Measurements from ENCODE around the gene TOP3B.
A peak's percentile ranks its signal among the peaks of the same experiment; 100 is the strongest.

Gene TOP3B

DNA sequence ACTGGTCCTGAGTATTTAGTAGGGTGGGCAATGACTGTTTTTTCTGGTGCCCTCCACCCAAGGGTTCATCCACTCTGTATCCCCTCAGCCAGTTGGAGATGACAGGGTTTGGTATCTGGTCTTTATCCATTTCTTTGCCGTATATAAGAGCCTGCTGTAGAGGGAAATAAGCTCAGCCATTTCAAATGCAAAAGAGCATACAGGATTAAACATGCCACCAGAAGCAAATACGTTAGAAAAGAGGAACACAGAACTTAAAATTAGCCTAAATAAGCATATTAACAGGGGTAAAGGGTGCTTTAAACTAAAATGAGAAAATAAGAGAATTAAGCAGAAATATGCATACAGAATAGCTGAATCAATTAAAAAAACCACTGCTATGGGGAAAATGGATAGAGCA, 27.8 kb upstream of the TOP3B start:
- no peak for DNase-seq

DNA sequence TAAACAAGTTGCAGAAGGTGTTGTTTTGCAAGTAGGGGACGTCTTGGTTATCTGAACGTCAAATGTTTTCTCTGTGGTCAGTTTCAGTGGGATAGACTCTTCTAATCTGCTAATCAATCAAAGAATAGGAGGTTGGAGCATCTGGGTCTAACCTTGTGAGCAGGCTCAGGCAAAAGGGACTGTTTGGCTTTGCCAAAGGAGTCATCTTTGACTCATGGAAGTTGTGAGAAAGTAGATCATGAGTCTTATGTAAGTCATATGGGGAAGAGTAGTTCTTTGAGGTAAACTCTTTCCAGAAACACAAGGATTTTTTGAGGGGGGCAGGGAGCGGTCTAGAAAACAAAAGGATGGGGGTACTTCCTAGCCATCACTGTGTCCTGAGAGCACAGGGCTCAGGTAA, 27.1 kb upstream of the TOP3B start:
- no peak for DNase-seq

DNA sequence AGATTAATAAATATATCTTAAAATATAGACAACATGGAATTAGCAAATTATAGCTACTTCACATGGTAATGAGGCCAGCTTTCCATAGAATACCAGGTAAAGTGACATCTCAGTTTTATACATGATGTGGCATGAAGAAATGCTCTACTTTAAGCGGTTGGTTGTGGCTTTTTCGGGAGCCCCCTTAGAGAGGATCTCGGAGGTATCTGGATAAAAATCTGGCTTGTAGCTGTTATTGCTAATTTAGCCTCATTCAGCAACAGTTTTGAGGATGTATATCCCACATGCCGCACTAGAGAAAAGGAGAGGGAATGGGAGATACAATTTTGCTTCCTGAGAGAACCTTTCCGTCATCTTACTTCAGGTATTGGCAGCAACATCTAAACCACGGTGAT, 24.0 kb upstream of the TOP3B start:
- DNase-seq, result no peak

DNA sequence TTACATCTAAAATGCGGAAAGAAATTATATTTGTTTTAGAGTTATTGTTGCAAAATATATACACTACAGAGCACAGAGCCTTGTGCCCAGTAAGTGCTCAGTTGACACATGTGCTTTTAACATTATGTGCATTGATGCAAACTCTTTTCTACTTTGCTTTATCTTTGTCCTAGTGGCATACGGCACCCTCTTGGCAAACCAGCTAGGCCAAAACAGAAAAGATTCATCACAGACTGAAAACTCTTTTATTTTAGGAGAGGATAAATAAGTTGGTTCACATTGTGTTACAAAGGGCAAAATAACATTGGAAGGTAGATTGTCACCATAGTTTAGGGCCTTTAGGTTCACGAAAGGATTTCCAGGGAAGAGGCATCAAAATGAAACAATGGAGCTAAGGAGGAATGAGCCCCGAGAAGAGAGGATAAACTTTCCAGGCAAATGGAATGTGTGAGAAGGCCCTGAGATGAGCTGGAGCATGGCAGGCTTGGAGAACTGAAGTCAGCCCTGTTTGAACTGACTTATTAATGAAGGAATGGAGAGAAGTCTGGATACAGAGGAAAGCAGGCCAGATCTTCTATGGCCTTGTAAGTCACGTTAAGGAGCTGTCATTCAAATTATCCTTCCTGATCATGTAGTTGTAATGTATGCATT, 23.5 kb upstream of the TOP3B start:
- DNase-seq, result no peak

DNA sequence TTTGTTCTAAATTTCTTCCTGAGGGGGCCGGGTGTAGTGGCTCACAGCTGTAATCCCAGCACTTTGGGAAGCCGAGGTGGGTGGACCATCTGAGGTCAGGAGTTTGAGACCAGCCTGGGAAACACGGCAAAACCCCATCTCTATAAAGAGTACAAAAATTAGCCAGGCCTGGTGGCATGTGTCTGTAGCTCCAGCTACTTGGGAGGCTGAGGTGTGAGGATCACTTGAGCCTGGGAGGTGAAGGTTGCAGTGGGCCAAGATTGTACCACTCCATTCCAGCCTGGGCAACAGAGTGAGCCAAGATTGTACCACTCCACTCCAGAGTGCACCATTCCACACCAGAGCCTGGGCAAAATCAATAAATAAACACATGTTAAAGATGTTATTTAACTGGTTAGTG, 20.6 kb upstream of the TOP3B start:
- DNase-seq, result no peak

DNA sequence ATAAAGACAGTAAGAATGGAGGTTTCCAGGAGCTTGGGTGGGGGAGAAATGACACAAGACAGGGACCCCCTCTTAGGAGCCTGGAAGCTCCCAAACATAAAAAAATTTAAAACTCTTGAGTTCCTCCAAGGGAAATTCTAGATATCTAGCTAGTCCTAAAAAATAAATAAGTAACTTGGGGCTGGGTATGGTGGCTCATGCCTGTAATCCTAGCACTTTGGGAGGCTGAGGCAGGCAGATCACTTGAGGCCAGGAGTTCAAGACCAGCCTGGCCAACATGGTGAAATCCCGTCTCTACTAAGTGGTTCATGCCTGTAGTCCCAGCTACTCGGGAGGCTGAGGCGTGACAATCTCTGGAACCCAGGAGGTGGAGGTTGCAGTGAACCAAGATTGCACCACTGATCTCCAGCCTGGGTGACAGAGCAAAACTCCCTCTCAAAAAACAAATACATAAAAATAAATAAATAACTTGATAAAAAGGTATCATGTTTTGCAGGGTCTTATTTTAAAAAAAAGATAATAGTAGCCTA, 20.0 kb upstream of the TOP3B start:
- DNase-seq, result no peak

DNA sequence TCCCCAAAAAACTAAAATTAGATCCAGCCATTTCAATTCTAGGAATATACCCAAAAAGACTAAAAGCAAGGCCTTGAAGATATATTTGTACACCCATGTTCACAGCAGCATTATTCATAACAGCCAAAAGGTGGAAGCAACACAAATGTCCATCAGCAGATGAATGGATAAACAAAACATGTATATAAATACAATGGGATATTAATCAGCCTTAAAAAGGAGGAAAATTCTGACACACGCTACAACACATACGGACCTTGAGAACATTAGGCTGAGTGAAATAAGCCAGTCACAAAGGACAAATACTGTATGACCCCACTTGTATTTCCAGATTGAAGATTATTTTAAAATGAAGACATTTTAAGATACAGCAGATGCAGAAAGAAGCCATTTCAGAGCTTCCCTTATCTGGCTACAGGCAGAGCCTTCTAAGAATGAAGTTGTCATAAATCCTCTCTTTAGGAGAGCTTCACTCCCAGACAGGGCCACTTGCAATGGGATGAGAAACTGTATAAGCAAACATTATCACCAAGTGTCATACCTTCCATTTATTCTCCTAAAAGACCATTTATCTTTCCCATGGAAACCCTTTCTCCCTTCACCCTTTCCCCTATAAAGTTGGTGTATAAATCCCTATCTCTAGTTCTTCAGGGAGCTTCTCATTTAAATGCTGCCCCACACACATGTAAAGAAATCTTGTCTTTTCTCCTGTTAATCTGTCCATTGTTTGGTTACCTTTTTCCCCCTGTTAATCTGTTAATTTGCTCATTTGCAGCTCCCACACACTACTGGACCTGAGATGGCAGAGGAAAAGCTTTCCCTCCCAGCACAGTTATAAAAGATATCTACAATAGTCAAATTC, 19.3 kb upstream of the TOP3B start:
- DNase-seq, result no peak

DNA sequence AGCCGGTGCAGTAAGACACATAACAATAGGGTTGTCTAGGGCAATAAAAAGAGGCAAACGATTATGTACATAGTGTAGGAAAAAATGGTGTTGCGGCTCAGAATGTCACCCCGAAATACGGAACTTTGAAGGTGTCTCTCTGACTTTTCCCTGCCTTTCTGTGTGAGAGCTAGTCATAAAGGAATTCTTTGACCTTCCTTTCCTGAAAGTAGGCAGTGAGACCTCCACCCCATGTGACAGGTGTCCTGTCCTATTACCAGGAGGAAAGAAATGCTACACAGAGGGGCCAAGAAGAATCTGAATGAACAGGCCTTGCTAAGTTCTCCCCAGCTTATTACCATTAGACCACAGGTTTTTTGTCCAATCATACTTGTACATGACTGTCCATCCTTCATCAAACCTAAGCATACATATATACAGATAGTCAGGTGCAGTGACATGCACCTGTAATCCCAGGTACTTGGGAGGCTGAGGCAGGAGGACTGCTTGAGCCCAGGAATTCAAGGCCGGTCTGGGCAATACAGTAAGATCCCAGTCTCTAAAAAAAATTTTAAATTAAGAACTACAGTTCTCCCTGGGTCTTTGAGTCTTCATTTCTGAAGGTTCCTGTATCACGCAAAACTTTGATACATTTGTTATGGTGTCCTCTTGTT, 16.1 kb upstream of the TOP3B start:
- DNase-seq, result no peak

DNA sequence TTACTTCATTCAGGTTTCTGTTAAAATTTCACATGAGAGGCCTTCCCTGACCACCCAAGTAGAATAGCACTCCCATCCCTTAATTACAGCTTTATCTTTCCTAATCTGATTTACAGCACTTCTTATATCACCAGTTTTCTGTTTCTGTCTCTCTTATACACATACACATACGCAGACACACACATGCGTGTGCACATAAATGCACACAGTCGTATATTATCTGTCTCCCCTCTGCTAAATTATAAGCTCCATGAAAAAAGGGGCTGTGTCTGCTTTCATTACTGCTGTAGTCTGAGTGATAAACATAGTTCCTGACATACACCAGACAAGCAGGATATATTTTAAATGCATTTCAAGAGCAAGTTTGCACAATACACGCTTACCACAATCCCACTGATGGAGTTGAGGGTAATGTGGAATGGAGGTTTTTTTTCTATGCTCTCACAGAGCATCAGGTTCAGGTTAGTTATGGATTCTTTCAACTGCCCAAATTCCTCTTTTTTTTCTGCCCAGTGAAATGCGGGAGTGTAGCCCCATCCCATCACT, 13.7 kb upstream of the TOP3B start:
- no peak for DNase-seq

DNA sequence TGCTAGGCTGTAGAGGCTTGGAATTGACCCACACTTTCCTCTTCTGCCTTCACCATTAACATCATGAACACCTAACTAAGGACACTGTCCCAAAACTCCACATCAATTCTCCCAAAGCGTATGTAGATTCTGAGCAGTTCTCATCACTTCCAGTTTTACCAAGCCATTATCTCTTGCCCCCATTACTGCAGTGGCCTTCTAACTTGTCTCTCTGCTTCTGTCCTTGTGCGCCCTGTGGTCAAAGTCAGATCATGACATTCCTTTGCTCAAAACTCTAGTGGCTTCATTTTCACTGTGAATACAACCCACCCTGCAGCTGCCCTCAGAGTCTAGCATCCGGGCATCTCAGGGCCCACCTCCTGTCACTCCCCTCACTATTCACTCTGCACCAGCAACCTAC, 13.1 kb upstream of the TOP3B start:
- DNase-seq, result no peak

DNA sequence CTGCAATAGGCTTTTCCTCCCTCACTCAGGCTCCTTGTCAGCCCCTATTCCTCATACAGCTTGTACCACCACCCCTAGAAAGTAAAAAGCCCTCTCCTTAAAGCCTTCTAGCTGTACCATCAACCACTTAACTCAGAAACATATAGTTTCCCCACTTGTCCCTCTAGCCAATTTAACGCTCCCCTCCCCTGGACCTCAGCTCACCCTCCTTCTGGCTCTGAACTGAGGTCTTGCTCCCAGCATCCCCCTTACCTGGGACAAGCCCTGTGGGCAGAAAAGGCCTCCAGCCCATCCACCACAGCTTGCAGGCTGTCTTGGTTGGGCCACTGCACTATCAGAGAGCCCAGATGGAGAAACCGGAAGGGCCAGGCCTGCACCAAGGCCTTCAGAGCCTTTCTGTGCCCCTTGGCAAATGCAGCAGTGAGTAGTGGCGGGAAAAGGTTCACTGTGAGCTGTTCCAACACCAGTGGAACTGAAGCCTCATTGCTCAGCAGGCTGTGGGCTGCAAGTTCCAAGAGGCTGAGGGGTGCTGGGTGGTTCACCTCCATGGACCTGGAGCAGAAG, 12.4 kb upstream of the TOP3B start:
- DNase-seq, result no peak

DNA sequence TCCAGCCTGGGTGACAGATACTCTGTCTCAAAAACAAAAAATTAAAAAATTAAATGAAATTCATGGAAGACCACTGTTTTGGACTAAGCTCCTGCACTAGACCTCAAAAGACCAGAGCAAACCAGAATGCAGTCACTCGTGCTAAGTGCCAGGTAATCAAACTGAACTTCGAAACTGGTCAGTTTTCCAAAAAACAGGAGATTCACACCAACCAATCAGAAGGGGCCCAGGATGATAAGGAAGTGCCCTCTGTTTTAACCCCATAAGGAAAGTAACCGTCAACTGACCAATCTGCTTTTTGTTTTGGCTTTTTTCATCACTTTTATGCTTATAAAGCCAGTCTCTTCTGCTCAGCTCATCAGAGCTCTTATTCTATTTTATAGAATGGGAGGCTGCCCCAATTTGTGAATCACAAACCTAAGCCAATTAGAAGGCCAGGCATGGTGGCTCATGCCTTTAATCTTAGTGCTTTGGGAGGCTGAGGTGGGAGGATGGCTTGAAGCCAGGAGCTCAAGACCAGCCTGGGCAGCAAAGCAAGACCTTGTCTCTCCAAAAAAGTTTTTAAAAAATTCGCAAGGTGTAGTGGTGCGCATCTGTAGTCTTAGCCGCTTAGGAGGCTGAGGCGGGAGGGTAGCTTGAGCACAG, 10.1 kb upstream of the TOP3B start:
- DNase-seq, result no peak

DNA sequence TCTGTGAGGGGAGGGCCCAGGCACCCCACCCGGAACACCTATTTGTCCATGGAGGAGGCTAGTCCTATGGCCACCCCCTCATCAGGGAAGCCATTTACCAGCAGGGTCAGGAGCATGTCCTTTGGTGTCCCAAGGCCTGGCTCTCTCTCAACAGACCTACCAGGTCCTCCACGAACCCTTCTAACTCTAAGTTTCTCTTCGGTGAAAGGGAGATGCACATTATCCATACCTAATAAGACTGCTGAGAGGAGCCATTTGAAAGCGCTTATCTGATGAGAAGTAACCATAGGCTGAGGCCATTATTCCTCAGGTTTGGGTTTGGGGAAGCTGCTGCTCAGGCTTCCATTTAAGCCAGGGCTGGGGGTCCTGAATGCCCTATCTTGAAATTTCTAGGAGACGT, 9.2 kb upstream of the TOP3B start:
- DNase-seq, result no peak

DNA sequence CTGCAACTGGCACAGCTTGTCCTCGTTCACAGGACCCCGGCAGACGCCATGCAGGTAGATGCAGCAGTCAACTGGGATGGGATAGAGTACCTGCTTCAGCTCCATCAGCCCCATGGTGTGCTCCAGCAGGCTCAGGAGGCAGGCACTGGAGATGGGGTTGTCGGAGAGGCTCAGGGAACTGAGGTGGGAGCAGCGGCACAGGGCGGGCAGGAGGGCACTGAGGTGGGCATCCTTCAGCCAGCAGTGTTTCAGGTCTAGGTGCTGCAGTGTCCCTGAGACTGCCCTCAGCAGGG, 8.7 kb upstream of the TOP3B start:
- no peak for DNase-seq

DNA sequence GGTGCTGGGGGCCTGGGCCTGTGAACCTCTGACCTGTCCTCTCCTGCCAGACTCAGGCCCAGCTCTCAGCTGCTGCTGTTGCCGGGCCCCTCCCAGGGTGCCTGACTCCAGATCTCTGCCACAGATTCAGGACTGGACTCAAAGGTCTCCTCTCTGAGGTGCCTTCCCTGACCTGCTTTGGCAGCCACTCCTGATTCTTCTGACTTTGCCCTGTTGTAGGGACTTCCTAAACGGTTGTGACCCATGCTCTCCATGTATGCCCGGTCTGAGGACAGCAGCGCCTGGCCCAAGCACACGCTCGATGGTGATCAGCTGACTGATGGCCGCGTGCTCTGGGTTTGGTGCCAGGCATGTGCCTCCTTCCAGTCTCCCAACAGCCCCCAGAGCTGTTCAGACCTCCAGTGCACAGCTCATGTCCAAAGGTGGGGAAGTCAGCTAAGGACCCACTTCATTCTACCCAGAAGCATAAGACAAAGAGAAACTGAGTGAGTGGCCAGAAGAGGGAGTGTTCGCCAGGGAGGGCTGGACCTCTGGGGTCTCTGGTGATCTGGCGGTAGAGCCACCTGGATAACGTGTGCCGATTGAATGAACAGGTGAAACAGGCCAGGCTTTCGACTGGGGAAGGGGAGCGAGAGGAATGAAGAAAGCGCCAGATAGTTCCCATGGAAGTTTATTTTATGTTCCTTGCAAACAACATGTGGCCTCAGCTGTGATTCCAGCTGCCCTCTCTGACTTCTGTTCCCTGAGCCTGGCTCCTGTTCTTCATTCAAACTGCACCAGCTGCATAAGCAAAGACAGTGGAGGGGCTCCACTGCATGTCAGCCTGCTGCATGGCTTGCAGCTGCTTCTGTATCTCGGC, 8.1 kb upstream of the TOP3B start:
- DNase-seq, result no peak

DNA sequence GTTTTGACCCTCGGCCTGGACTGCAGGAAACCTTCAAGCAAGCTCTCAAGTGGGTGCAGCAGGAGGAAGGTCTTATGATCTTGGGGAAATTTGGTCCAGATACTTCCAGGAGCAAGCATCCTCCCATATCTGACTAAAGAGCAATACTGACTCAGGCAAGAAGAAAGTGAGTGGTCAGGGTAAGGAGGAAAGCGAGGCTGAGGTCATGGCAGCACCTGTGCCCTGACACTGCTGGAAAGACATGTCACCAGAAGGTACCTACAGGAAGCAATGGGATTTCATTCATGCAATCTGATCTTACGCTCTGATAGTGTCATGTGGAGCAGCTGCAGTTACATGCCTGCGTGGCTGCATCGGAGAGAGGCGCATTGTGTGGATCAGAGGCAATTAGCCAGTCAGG, 6.5 kb upstream of the TOP3B start:
- no peak for DNase-seq

DNA sequence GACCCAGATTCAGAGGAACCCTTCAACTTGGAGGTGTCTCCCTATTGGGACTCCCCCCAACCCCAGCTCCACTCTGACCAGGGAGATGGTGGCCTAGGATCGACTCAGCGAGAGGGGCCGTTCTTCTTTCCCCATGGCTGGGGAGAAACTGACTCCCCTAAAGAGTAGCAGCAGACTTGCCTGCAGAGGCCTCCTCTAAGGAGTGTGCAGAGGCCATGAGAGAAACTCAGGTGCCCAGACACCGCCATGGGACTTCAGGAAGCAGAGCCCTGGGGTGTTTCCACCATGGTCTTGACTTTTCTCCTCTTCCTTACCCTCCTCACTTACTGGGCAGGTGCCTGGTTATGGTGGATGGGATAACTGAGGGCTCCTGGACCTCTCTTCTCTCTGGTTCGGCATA, 2.6 kb upstream of the TOP3B start:
- no peak for DNase-seq

DNA sequence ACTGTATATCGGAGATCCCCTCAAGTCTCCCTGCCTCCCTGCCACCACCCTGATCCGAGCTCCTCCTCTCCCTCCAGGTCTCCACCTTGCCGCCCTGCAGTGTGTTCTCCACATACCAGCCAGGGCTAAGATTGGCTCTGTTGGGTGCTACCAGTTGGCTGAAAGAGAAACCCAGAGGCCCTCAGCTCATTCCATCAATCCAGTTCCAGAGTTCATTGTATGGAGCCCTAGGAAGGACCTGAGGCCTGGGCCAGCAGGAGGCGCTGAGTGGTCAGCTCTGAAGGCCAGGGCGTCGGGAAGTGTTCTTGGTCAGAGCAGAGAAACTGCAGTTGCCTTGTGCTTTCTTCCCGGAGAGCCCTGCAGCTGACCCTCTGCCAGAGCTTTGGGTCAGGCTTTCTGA, 2.2 kb upstream of the TOP3B start:
- DNase-seq, result peak in 1 of 2 experiments; percentile 14

DNA sequence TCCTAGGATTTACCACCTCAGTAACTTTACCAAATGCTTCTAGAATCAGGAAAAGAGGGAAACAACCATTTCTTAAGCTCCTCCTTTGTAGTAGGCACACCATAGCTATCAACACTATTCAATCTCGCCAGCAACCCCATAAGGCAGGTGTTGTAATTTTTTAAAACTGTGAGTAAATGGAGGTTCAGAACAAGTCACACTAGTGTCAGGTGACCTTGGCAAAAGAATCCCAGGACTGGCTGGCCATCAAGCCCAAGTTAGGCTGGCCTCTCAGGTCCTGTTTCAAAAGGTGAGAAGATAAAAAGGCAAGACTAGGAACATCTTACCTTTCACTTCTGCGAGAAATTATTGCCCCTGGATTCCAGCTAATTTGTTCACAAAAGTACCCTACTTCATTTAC, 713 bp downstream of the TOP3B start:
- no peak for DNase-seq

DNA sequence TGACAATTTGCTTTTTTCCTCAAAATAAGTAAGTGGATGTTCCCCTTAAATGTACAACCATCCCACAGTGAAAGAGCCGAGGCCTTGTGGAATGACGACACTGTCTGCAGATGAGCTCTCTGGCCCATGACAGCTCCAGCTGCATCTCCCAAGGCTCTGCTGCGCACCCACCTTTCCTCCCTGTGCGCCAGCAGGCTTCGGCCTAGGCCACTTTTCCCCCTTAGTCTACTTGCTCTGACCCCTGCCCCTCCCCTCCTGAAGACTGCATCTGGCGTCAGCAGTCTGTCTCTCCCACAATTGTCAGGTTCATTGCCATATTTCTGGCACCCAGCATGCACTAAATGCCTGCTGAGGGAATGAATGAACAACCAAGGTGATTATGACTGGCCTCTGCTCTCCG, 2.0 kb downstream of the TOP3B start:
- DNase-seq, result no peak

DNA sequence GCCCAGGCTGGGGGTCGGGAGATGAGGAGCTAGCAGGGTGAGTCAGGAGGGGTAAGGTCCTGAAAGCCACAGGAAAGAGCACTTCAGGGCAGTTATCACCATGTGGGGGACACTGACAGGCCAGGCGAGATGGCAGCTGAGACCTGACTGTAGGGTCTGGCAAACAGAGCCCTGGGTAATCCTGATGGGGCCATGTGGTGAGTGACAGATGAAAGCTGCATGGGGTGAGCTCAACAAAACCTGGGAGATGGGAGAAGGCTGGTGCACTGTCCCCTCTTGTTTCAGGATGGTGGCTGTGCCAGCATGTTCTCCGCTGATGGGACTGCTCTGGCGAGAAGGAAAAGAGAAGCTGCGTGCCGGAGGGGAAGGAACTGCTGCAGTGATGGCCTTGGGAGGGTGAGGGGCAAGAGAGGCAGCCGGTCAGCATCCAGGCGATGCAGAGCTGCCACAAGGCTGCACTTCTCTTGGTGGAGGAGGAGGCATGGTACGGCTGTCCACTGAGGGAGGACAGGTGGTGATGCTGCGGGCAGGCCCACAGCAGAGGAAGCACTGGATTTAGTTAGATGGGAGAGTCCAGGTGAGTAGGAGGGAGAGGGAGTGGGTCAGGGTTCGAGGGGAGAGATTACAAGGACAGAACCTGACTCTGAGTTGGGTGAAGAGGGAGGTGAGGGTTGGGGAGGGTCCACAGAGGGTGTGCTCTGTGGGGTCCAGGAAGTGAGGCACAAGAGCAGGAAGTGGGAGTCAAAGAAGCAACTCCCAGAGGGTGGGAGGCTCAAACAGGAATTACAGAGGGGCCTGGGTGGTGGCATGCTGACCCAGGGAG, 3.8 kb downstream of the TOP3B start:
- no peak for DNase-seq

Measured in activated CD4-positive, alpha-beta T cell treated with anti-CD3 and anti-CD28 coated beads, Interleukin-2, amount 50 U/mL, for 48 hours (primary cell).